ENCODE measurements around the gene PTGER1. TPM values are rescaled to one million over a fixed set of nuclear protein-coding genes. Genes with fewer than 3 reads are reported as not detected.

PTGER1 gene
- total and polyA plus RNA-seq, 2 of the 8 experiments (the other 6 are each of a cell fraction or from before 2014, with no cell fraction given), result 0.20 to 0.41 TPM

- TF ChIP-seq CHD7 (IDR thresholded peaks at IDR 0.05; ENCODE audit: insufficient replicate concordance, low read length) (no peak), KDM5A (IDR thresholded peaks at IDR 0.05; ENCODE audit: low read length) (no peak), HDAC6 (IDR thresholded peaks at IDR 0.05; ENCODE audit: low read depth, low read length) (no peak), KDM4A (IDR thresholded peaks at IDR 0.05; ENCODE audit: low read depth, low read length, severe bottlenecking) (no peak)
Observed at GRCh38 chr19:14473978-14474578, 1.1 kb downstream of the PTGER1 start (continued).
